DOHH2 (cell line): ENCODE measurements around the gene WWOX.

Experiments
- H3F3A ChIP-seq: fragments of 200-600 bp; sonication (generic), shearing (Covaris generic); 2 replicates; pipeline ENCODE4 v1.6.0; 2016; ENCODE audit warnings: antibody characterized with exemption, mild to moderate bottlenecking; ENCODE audit not compliant: control insufficient read depth, insufficient read depth
- H3K27ac ChIP-seq: fragments of 200-600 bp; sonication (generic); 2 replicates; pipeline ENCODE4 v1.5.1; 2014; ENCODE audit warnings: low read depth, mild to moderate bottlenecking, low read length, moderate library complexity
- H3K27me3 ChIP-seq: fragments of 200-600 bp; sonication (generic); 2 replicates; pipeline ENCODE4 v1.6.1; 2014; ENCODE audit warnings: mild to moderate bottlenecking, low read length, mixed read lengths; ENCODE audit not compliant: control insufficient read depth
- H3K36me3 ChIP-seq: fragments of 200-600 bp; sonication (generic); 2 replicates; pipeline ENCODE4 v1.6.1; 2014; ENCODE audit warnings: mild to moderate bottlenecking, low read length, moderate library complexity, mixed read lengths; ENCODE audit not compliant: control insufficient read depth
- H3K4me1 ChIP-seq: fragments of 200-600 bp; sonication (generic); 2 replicates; pipeline ENCODE4 v1.6.1; 2014; ENCODE audit warnings: mild to moderate bottlenecking, low read length, mixed read lengths; ENCODE audit not compliant: control insufficient read depth
- H3K4me2 ChIP-seq: fragments of 200-600 bp; sonication (generic); 2 replicates; pipeline ENCODE4 v1.6.0; 2014; ENCODE audit warnings: mild to moderate bottlenecking, low read length, moderate library complexity
- H3K4me3 ChIP-seq: fragments of 200-600 bp; sonication (generic); 2 replicates; pipeline ENCODE4 v1.5.1; 2014; ENCODE audit warnings: mild to moderate bottlenecking, low read length, mixed read lengths
- H3K79me2 ChIP-seq: fragments of 200-600 bp; sonication (generic); 2 replicates; pipeline ENCODE4 v1.6.1; 2014; ENCODE audit warnings: mild to moderate bottlenecking, low read length, mixed read lengths; ENCODE audit not compliant: control insufficient read depth
- H3K9me2 ChIP-seq: fragments of 200-600 bp; sonication (generic); replicated peaks from 2 replicates; pipeline ENCODE4 v1.6.1; 2014; ENCODE audit warnings: mild to moderate bottlenecking, low read length, mixed read lengths; ENCODE audit not compliant: control insufficient read depth
- H3K9me3 ChIP-seq: fragments of 200-600 bp; sonication (generic); 2 replicates; pipeline ENCODE4 v1.6.1; 2014; ENCODE audit warnings: antibody characterized with exemption, low read length, mixed read lengths; ENCODE audit not compliant: control insufficient read depth, insufficient read depth
- H4K20me1 ChIP-seq: fragments of 200-600 bp; sonication (generic); 2 replicates; pipeline ENCODE4 v1.6.0; 2014; ENCODE audit warnings: low read depth, mild to moderate bottlenecking, antibody characterized with exemption, low read length, moderate library complexity; ENCODE audit not compliant: control insufficient read depth, insufficient read depth
- EZH2phosphoT487 ChIP-seq: fragments of 200-600 bp; sonication (generic); IDR thresholded peaks from 2 replicates; pipeline ENCODE4 v1.6.1; 2017; ENCODE audit warnings: borderline replicate concordance, mild to moderate bottlenecking, antibody characterized with exemption, low read length, moderate library complexity, mixed read lengths
- TF ChIP-seq, protein P1 (sequence below): fragments of 200-600 bp; sonication (generic); IDR thresholded peaks from one replicate; pipeline ENCODE4 v1.5.1; 2014; ENCODE audit warnings: antibody characterized with exemption, mild to moderate bottlenecking, low read depth, low read length; ENCODE audit not compliant: poor library complexity, severe bottlenecking

Gene WWOX

DNA sequence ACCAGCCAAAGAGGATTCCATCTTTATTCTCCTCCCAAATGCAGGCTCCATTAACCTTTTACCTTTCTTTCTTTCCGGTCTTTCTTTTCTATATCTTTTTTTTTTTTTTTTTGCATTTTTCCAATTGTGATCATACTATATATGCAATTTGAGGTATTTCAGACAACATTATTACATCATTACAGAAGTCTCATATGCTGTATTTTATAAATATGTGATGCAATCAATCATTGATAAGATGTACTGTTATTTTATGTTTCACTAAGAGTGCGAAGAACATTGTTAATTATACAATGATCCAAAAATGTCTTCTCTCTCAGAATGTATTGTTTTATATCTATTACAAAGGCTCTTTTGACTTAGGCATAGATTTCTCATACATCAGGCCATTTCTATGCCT, 683.1 kb downstream of the WWOX start:
- Histone ChIP-seq H3K9me3 (no peaks in the 10 kb centered on the region), H3K4me3 (no peak overlapping the region)
- no peak for TF ChIP-seq EZH2phosphoT487
- TF ChIP-seq, protein P1, sequence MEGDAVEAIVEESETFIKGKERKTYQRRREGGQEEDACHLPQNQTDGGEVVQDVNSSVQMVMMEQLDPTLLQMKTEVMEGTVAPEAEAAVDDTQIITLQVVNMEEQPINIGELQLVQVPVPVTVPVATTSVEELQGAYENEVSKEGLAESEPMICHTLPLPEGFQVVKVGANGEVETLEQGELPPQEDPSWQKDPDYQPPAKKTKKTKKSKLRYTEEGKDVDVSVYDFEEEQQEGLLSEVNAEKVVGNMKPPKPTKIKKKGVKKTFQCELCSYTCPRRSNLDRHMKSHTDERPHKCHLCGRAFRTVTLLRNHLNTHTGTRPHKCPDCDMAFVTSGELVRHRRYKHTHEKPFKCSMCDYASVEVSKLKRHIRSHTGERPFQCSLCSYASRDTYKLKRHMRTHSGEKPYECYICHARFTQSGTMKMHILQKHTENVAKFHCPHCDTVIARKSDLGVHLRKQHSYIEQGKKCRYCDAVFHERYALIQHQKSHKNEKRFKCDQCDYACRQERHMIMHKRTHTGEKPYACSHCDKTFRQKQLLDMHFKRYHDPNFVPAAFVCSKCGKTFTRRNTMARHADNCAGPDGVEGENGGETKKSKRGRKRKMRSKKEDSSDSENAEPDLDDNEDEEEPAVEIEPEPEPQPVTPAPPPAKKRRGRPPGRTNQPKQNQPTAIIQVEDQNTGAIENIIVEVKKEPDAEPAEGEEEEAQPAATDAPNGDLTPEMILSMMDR = no peak

DNA sequence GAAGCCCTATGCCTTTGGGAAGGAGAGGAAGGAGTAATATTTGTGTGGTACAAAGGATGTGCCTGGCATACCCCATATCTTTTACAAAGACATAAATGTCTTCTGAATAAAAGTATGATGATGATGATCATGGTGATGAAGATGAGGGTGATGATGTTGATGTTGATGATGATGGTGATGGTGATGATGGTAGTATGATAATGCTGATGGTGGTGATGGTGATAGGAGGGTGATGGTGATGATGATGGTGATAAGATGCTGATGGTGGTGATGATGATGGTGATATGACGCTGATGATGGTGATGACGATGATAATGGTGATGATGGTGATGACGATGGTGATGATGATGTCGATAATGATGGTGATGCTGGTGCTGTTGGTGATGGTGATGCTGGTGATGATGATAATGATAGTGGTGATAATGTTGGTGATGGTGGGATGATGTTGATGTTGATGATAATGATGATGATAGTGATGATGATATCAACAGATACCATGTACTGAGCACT, 684.2 kb downstream of the WWOX start:
- Histone ChIP-seq H3K36me3 (no peaks in the 10 kb centered on the region), H3K4me1 (no peaks in the 10 kb centered on the region), H3K4me3 (no peak overlapping the region), H3F3A (no peaks in the 10 kb centered on the region), H3K79me2 (no peaks in the 10 kb centered on the region), H3K4me2 (no peak overlapping the region), H3K27ac (no peak overlapping the region), H3K9me3 (no peaks in the 10 kb centered on the region), H4K20me1 (no peaks in the 10 kb centered on the region), H3K9me2 (no peaks in the 10 kb centered on the region), H3K27me3 (no peaks in the 10 kb centered on the region)
- TF ChIP-seq EZH2phosphoT487 = no peak
- TF ChIP-seq, protein P1 = no peak

More for the DNA sequence above, 683.1 kb downstream of the WWOX start:
- no peaks in the 10 kb centered on the region for H3K36me3 ChIP-seq
- no peaks in the 10 kb centered on the region for H3K79me2 ChIP-seq
- no peaks in the 10 kb centered on the region for H3K27me3 ChIP-seq
- H3K27ac ChIP-seq = no peak overlapping the region
- H3F3A ChIP-seq = no peaks in the 10 kb centered on the region
- H3K9me2 ChIP-seq = no peaks in the 10 kb centered on the region
- no peaks in the 10 kb centered on the region for H4K20me1 ChIP-seq
- no peak overlapping the region for H3K4me2 ChIP-seq
- H3K4me1 ChIP-seq = no peaks in the 10 kb centered on the region

DNA sequence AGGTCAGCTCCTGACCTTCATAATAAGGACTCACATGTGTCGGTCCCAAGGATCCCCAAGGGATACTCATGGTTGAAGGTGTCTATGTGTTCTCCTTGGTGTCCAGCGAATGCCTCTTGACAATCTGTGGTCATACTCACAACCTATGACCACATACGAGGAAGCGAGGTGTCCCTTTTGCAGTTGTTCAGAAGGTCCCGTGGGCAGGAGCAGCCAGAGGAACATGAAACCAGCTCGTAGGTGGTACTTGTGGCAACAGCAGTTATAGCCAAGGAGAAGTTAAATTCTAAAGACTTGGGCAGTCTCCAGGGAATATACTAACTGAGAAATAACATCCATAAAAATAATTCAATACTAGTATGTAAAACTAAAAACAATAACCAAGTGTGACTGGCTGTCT, 685.3 kb downstream of the WWOX start:
- H4K20me1 ChIP-seq = no peaks in the 10 kb centered on the region
- H3K4me2 ChIP-seq = no peak overlapping the region
- no peaks in the 10 kb centered on the region for H3K79me2 ChIP-seq
- no peaks in the 10 kb centered on the region for H3K4me1 ChIP-seq
- no peaks in the 10 kb centered on the region for H3K27me3 ChIP-seq
- H3K9me3 ChIP-seq = no peaks in the 10 kb centered on the region
- H3K27ac ChIP-seq = no peak overlapping the region
- H3K36me3 ChIP-seq = no peaks in the 10 kb centered on the region
- H3F3A ChIP-seq = no peaks in the 10 kb centered on the region
- TF ChIP-seq, protein P1 = no peak
- no peak for TF ChIP-seq EZH2phosphoT487
- no peaks in the 10 kb centered on the region for H3K9me2 ChIP-seq
- H3K4me3 ChIP-seq = no peak overlapping the region

DNA sequence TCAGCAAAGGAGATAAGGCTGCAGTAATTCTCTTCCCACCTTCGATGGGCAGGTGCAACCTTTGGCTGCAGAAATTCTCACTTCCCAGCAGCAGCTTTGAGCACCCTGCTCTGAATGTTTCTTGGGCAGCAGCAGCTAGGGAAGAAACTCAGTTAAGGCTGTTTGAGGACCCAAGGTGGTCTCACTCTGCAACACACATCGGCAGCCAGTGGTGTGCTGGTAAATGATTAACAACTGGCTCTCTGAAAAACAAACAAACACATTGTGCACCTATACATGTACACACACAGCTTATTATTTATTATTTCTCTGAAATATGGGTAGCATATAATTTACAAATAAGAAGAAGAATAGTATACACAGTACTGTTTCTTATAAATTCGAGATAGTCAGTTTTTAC, 685.8 kb downstream of the WWOX start:
- TF ChIP-seq EZH2phosphoT487 = no peak
- TF ChIP-seq, protein P1 = no peak
- Histone ChIP-seq H3K27ac (no peak overlapping the region), H3K9me3 (no peaks in the 10 kb centered on the region), H3K4me3 (no peak overlapping the region), H3K4me1 (no peaks in the 10 kb centered on the region), H3K36me3 (no peaks in the 10 kb centered on the region), H3K4me2 (no peak overlapping the region), H3K9me2 (no peaks in the 10 kb centered on the region), H3K79me2 (no peaks in the 10 kb centered on the region), H3F3A (no peaks in the 10 kb centered on the region), H3K27me3 (no peaks in the 10 kb centered on the region), H4K20me1 (no peaks in the 10 kb centered on the region)
